SK-N-MC (cell line): Measurements from ENCODE around the gene KRTAP6-2.

Experiments
- DNase-seq: peaks from one replicate; pipeline ENCODE4 v3.0.0-alpha.2; 2011; ENCODE audit warnings: low read depth, low spot score
- H3K27ac ChIP-seq: fragments of 200-600 bp; sonication (generic); 2 replicates; pipeline ENCODE4 v1.5.1; 2016; ENCODE audit warnings: mixed run types
- H3K36me3 ChIP-seq: fragments of 200-600 bp; sonication (generic); 2 replicates; pipeline ENCODE4 v1.6.1; 2017; ENCODE audit warnings: antibody characterized with exemption, low read length, mixed read lengths; ENCODE audit not compliant: insufficient read depth
- H3K4me3 ChIP-seq: fragments of 200-600 bp; sonication (generic); 2 replicates; pipeline ENCODE4 v1.5.1; 2016
- H3K9ac ChIP-seq: fragments of 200-600 bp; sonication (generic); 2 replicates; pipeline ENCODE4 v1.8.0; 2017; ENCODE audit warnings: mixed run types, mixed read lengths; ENCODE audit not compliant: insufficient read length
- H3K9me3 ChIP-seq: fragments of 200-600 bp; sonication (generic); 2 replicates; pipeline ENCODE4 v1.6.1; 2017; ENCODE audit warnings: low read depth, mild to moderate bottlenecking, antibody characterized with exemption, low read length, moderate library complexity, mixed read lengths
- EZH2 ChIP-seq: fragments of 200-600 bp; sonication (generic); IDR thresholded peaks from one replicate; pipeline ENCODE4 v1.6.1; 2017; ENCODE audit warnings: antibody characterized with exemption
- FOXP2 ChIP-seq: optimal IDR thresholded peaks from 2 replicates; pipeline ENCODE3; 2011; ENCODE audit warnings: mild to moderate bottlenecking, moderate library complexity; ENCODE audit not compliant: insufficient read depth; ENCODE audit errors: extremely low read length, control extremely low read depth
- POLR2AphosphoS5 ChIP-seq: IDR thresholded peaks from 2 replicates; pipeline ENCODE4 v1.6.1; 2012; ENCODE audit warnings: mild to moderate bottlenecking, low read depth, low read length, borderline replicate concordance

Gene KRTAP6-2

DNA sequence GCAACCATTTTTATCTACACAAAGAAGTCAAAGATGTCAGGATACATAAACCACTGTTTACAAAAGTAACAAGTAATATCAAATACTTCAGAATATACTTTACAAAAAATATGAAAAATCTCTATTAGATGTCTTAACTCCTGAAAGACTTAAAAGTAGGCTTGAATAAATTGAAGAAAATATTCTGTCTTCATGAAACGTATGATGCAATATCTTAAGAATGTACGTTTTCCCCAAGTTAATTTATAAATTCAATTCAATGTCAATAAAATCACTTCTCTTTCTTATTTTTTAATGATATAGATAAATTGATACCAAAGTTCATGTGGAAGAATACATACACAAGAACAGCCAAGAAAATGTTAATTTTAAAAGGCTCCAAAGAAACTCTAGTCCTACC is 43.6 kb downstream of the KRTAP6-2 start:
- TF ChIP-seq EZH2, result no peak
- TF ChIP-seq POLR2AphosphoS5, result no peak
- no peak for TF ChIP-seq FOXP2
- no peak overlapping the region for H3K4me3 ChIP-seq
- H3K9ac ChIP-seq, result no peak overlapping the region
- H3K9me3 ChIP-seq, result no peaks in the 10 kb centered on the region
- H3K27ac ChIP-seq, result no peak overlapping the region
- DNase-seq, result no peak
- H3K36me3 ChIP-seq, result no peaks in the 10 kb centered on the region

DNA sequence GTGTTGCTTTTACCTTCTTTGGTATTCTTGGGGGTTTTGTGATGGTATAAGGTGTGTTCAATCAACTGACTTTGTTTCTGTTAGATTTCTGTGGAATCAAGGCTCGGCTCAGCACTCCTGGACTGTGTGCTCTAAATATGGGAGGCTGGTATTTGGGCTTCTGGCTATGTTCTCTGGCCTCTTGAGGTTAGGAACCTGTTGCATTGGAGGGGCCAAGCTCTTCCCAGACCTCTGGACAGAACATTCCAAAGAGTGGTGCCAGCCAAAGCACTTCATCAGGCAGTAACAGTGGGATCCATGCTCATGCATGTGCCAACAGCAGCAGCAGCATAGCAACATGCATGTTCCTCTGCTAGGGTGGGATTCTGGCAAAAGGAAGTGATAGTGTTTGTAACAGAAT is 45.9 kb downstream of the KRTAP6-2 start:
- no peak for DNase-seq
- TF ChIP-seq EZH2 (no peak), FOXP2 (no peak), POLR2AphosphoS5 (no peak)
- Histone ChIP-seq H3K27ac (no peak overlapping the region), H3K9ac (no peak overlapping the region), H3K36me3 (no peaks in the 10 kb centered on the region), H3K4me3 (no peak overlapping the region), H3K9me3 (no peaks in the 10 kb centered on the region)
